ENCODE data around the gene POU2F1. TPM values are rescaled to one million over a fixed set of nuclear protein-coding genes. Genes with fewer than 3 reads are reported as not detected.
A peak's percentile ranks its signal among the peaks of the same experiment; 100 is the strongest.

POU2F1 gene
- total and polyA plus RNA-seq, 4 donors, result 1.1 to 28.6 (median 13.7) TPM

DNA sequence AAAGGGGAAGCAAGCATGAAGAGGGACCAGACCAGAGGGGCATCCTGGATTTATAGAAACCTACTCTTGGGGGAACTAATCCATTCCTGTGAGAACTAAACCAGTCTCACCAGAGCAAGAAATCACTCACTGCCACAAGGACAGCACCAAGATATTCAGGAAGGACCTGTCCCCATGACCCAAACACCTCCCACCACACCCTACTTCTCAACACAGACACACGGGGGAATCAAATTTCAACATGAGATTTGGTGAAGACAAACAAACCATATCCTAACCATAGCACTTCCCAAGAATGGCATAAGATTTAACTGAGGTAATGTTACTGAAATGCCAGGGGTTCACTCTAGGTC, 12.1 kb upstream of the POU2F1 start:
- no peak overlapping the region for H3K4me3 ChIP-seq (ENCODE audit: low read length in 2 of 2)
- no peaks in the 10 kb centered on the region for H3K36me3 ChIP-seq (ENCODE audit: control insufficient read depth in 1 of 2, insufficient read depth in 2 of 2, low read length in 1 of 2)
- no peaks in the 10 kb centered on the region for H3K4me1 ChIP-seq (ENCODE audit: control insufficient read depth in 1 of 2, insufficient read depth in 2 of 2, low read length in 2 of 2)
- DNase-seq (no peak), ATAC-seq (ENCODE audit: low FRiP score) (no peak)
- intact Hi-C loops (cut with DNase I), result no loop called here
- WGBS, 2 donors, result 80 to 85% methylated on average over 1 of the region's 1 CpG
- H3K9me3 ChIP-seq (ENCODE audit: control insufficient read depth, low read length), result peaks cover 2% of the 10 kb centered on the region
- H3K27me3 ChIP-seq (ENCODE audit: control insufficient read depth in 1 of 2, insufficient read depth in 2 of 2, low read length in 1 of 2), result no peaks in the 10 kb centered on the region
- H3K27ac ChIP-seq (ENCODE audit: low read depth in 1 of 2, low read length in 2 of 2), result no peak overlapping the region

DNA sequence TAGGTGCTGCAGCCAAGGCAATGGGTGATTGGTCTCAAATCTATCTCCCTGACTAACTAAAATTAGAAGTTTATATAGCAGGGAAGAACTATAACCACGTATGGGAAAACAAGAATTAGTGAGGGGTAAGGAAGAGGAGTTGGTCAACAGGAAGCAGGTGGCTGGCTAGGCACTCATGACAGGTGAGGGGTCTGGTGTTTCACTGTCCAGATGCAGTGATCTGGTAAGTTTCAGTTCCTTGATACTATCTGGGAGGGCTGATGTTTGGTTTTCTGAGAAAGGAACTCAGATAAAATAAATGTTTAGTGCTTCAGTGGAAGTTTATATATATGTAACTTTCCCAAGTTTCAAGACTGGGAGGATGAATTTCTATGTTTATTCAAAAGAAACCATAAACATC, 11.6 kb upstream of the POU2F1 start:
- H3K4me3 ChIP-seq (ENCODE audit: low read length in 2 of 2), result no peak overlapping the region

DNA sequence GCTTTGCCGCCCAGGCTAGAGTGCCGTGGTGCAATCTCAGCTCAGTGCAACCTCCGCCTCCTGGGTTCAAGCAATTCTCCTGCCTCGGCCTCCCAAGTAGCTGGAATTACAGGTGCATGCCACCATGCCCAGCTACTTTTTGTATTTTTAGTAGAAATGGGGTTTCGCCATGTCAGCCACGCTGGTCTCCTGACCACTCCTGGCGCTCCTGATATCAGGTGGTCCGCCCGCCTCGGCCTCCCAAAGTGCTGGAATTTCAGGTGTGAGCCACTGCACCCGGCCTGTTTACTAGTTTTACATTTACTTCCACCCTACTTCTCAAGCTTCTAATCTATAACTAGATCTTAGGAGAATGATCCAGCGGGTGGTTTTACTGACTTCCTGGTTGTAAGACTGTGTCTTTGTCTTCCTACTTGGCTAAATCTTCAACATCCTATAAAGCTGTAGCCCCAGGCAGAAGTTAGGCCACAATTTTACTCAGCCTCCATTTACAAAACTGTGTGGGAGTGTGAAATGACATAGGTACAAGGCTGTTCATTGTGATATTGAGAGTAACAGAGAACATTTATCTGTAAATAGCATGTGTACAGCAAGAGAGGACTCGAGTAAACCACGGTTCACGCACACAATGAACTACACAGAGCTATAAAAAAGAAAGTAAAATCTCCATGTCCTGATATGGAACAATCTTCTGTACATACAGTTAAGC, 9.6 kb upstream of the POU2F1 start:
- Histone ChIP-seq H3K27ac (ENCODE audit: low read depth in 1 of 2, low read length in 2 of 2) (no peak overlapping the region), H3K27me3 (ENCODE audit: control insufficient read depth in 1 of 2, insufficient read depth in 2 of 2, low read length in 1 of 2) (no peaks in the 10 kb centered on the region), H3K36me3 (ENCODE audit: control insufficient read depth in 1 of 2, insufficient read depth in 2 of 2, low read length in 1 of 2) (no peaks in the 10 kb centered on the region), H3K9me3 (ENCODE audit: control insufficient read depth, low read length) (no peaks in the 10 kb centered on the region), H3K4me3 (ENCODE audit: low read length in 2 of 2) (no peak overlapping the region), H3K4me1 (ENCODE audit: control insufficient read depth in 1 of 2, insufficient read depth in 2 of 2, low read length in 2 of 2) (no peaks in the 10 kb centered on the region)
- 94 to 95% methylated on average over 15 of the region's 15 CpGs for WGBS, 2 donors
- intact Hi-C loops (cut with DNase I), result no loop called here
- no peak for ATAC-seq (ENCODE audit: low FRiP score)
- no peak for DNase-seq

More for the DNA sequence above, 11.6 kb upstream of the POU2F1 start:
- no peak for ATAC-seq (ENCODE audit: low FRiP score)
- H3K27me3 ChIP-seq (ENCODE audit: control insufficient read depth in 1 of 2, insufficient read depth in 2 of 2, low read length in 1 of 2), result no peaks in the 10 kb centered on the region
- 89 to 93% methylated on average over 1 of the region's 1 CpG for WGBS, 2 donors
- H3K27ac ChIP-seq (ENCODE audit: low read depth in 1 of 2, low read length in 2 of 2), result no peak overlapping the region
- H3K36me3 ChIP-seq (ENCODE audit: control insufficient read depth in 1 of 2, insufficient read depth in 2 of 2, low read length in 1 of 2), result no peaks in the 10 kb centered on the region
- intact Hi-C loops (cut with DNase I), result no loop called here
- peaks cover 2% of the 10 kb centered on the region for H3K9me3 ChIP-seq (ENCODE audit: control insufficient read depth, low read length)
- DNase-seq, result no peak
- H3K4me1 ChIP-seq (ENCODE audit: control insufficient read depth in 1 of 2, insufficient read depth in 2 of 2, low read length in 2 of 2), result no peaks in the 10 kb centered on the region

DNA sequence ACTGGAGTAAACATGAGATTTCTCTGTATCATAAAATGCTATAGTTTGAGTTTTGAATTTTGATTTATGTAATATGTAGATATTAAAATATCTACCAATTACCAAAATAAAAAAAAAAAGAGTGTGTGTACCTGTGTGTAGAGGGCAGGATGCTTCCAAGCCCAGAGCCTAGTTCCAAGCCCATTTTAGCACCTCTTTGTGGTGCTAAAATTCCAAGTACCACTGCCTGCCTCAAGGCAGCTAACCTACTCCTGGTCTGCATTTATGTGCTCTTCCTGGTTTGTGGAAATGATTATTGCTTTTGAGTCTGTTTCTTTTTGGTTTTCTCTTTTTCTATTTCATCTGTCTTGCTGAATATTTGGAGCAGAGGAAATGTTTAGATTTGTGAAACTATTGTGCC, 8.7 kb upstream of the POU2F1 start:
- Histone ChIP-seq H3K27me3 (ENCODE audit: control insufficient read depth in 1 of 2, insufficient read depth in 2 of 2, low read length in 1 of 2) (no peaks in the 10 kb centered on the region), H3K27ac (ENCODE audit: low read depth in 1 of 2, low read length in 2 of 2) (no peak overlapping the region), H3K4me1 (ENCODE audit: control insufficient read depth in 1 of 2, insufficient read depth in 2 of 2, low read length in 2 of 2) (no peaks in the 10 kb centered on the region), H3K36me3 (ENCODE audit: control insufficient read depth in 1 of 2, insufficient read depth in 2 of 2, low read length in 1 of 2) (no peaks in the 10 kb centered on the region), H3K4me3 (ENCODE audit: low read length in 2 of 2) (no peak overlapping the region), H3K9me3 (ENCODE audit: control insufficient read depth, low read length) (no peaks in the 10 kb centered on the region)
- ATAC-seq (ENCODE audit: low FRiP score) (no peak), DNase-seq (no peak)
- intact Hi-C loops (cut with DNase I), result no loop called here

DNA sequence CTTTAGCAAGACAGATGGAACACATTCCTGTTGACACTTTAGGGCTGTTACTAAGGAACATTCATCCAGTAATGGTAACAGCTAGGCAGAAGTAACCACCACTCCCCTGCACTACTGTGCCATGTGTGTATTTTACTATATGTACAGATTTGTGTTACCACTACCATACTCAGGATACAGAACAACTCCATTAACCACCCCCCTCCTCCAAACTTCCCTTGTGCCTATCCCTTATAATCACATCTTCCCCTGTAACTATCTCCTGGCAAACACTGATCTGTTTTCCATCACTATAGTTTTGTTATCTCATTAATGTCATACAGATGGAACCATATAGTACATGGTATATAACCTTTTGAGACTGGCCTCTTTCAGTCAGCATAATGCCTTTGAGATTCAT, 3.9 kb upstream of the POU2F1 start:
- Histone ChIP-seq H3K27ac (ENCODE audit: low read depth in 1 of 2, low read length in 2 of 2) (no peak overlapping the region), H3K9me3 (ENCODE audit: control insufficient read depth, low read length) (no peaks in the 10 kb centered on the region), H3K27me3 (ENCODE audit: control insufficient read depth in 1 of 2, insufficient read depth in 2 of 2, low read length in 1 of 2) (no peaks in the 10 kb centered on the region), H3K4me1 (ENCODE audit: control insufficient read depth in 1 of 2, insufficient read depth in 2 of 2, low read length in 2 of 2) (no peaks in the 10 kb centered on the region), H3K4me3 (ENCODE audit: low read length in 2 of 2) (no peak overlapping the region), H3K36me3 (ENCODE audit: control insufficient read depth in 1 of 2, insufficient read depth in 2 of 2, low read length in 1 of 2) (no peaks in the 10 kb centered on the region)
- DNase-seq (no peak), ATAC-seq (ENCODE audit: low FRiP score) (no peak)
- intact Hi-C loops (cut with DNase I), result no loop called here

DNA sequence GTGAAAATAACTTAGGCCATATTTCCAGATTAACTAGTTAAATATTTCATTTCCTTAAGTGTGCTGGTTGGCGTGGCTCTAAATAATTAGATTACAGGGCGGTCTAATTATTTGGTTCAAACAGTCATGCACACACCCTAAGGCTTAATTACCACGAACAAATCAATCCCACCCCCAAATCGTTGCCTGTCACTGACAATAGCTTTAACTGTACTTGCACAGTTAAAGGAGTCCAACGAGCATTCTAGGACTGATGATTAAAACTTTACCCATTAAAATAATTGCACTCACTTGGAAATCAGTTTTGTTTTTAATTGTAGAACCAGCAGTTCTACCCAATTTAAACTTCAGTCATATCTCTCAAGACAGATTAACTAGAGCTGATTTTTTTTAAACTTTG, 1.5 kb upstream of the POU2F1 start:
- Histone ChIP-seq H3K4me1 (ENCODE audit: control insufficient read depth in 1 of 2, insufficient read depth in 2 of 2, low read length in 2 of 2) (no peaks in the 10 kb centered on the region), H3K27me3 (ENCODE audit: control insufficient read depth in 1 of 2, insufficient read depth in 2 of 2, low read length in 1 of 2) (no peaks in the 10 kb centered on the region), H3K9me3 (ENCODE audit: control insufficient read depth, low read length) (no peaks in the 10 kb centered on the region), H3K27ac (ENCODE audit: low read depth in 1 of 2, low read length in 2 of 2) (no peak overlapping the region), H3K36me3 (ENCODE audit: control insufficient read depth in 1 of 2, insufficient read depth in 2 of 2, low read length in 1 of 2) (no peaks in the 10 kb centered on the region), H3K4me3 (ENCODE audit: low read length in 2 of 2) (no peak overlapping the region)
- DNase-seq (no peak), ATAC-seq (ENCODE audit: low FRiP score) (no peak)
- intact Hi-C loops (cut with DNase I), result no loop called here
- WGBS, 2 donors, result 35 to 41% methylated on average over 5 of the region's 5 CpGs

DNA sequence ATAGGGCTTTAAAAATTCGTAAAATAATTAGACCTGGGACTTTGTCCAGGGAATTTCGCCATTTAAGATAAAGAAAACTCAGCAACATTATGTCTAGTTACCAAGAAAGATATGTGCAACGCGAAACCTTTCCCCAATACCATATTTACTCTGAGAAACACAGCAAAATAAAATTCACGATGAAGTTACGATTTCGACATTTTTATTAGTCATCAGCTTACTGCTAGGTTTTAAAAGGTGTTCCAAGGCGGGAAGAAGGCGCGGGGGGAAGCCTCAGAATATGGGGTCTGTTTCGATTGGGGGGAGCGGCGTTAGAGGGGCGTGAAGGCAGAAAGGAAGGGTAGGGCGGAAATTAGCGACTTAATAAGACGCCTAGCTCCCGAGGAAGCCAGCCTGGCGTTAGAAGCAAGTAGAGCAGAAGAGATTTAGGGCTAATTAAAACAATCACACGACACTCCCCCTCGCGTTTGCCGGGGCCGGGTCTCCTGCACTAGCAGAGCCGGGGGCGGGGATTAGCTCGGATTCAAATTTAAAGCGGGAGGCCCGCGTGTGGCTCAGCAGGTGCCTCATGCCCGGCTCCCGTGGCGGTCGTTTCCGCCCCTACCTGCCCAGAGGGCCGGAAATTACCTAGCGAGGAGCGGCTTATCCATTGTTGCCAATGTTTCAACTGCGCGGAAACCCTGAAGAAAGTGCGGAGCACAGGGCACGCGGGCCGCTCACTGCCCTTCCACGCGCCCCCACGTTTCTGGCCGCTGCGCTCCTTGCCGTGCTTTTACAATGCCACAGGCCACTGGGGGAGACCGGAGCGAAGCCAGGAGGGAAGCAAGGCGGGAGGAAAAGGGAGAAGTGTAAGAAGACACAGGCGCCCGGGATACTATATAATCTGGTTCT, 795 bp upstream of the POU2F1 start:
- H3K27me3 ChIP-seq (ENCODE audit: control insufficient read depth in 1 of 2, insufficient read depth in 2 of 2, low read length in 1 of 2), result no peaks in the 10 kb centered on the region
- no peaks in the 10 kb centered on the region for H3K36me3 ChIP-seq (ENCODE audit: control insufficient read depth in 1 of 2, insufficient read depth in 2 of 2, low read length in 1 of 2)
- intact Hi-C loops (cut with DNase I), result no loop called here
- 0% methylated on average over 55 of the region's 55 CpGs for WGBS, 2 donors
- DNase-seq, result peak; percentile 88 to 93
- peak overlapping the region; percentile 64 to 85 for H3K4me3 ChIP-seq (ENCODE audit: low read length in 2 of 2)
- H3K27ac ChIP-seq (ENCODE audit: low read depth in 1 of 2, low read length in 2 of 2), result no peak overlapping the region
- ATAC-seq (ENCODE audit: low FRiP score), result peak; percentile 73
- H3K9me3 ChIP-seq (ENCODE audit: control insufficient read depth, low read length), result no peaks in the 10 kb centered on the region
- H3K4me1 ChIP-seq (ENCODE audit: control insufficient read depth in 1 of 2, insufficient read depth in 2 of 2, low read length in 2 of 2), result no peaks in the 10 kb centered on the region

DNA sequence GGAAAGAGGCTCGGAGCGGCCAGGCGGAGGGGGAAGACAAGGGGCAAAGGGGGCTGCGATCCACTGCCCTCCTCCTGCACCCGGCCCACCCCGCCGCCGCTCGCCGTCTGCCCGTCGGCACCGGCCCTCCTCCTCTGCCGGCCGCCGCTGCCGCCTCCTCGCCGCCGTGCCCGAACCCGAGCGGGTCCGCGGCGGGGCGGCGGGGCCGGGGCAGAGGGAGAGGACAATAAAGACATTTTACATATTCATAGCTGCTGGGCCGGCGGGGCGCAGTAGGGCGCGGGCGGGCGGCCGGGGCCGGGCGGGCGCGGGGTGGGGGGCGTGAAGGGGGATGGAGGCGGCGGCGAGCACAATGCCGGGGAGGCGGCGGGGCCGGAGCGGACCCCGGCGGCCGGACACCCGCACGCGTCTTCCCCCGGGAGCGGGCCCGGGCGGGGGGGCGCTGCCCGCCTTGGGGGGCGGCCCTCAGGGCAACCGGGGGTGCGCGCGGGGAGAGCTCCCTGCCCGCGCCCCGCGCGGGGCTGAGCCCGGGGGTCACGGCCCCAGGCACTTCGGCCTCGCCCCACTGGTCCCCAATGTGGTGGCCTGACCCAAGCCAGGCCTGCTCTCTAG, 546 bp downstream of the POU2F1 start:
- intact Hi-C loops (cut with DNase I), result no loop called here
- peak overlapping the region; percentile 68 to 100 for H3K4me3 ChIP-seq (ENCODE audit: low read length in 2 of 2)
- ATAC-seq (ENCODE audit: low FRiP score) (peak; percentile 1), DNase-seq (peak in 1 of 2 donors; percentile 57)
- no peaks in the 10 kb centered on the region for H3K36me3 ChIP-seq (ENCODE audit: control insufficient read depth in 1 of 2, insufficient read depth in 2 of 2, low read length in 1 of 2)
- no peaks in the 10 kb centered on the region for H3K27me3 ChIP-seq (ENCODE audit: control insufficient read depth in 1 of 2, insufficient read depth in 2 of 2, low read length in 1 of 2)
- H3K4me1 ChIP-seq (ENCODE audit: control insufficient read depth in 1 of 2, insufficient read depth in 2 of 2, low read length in 2 of 2), result no peaks in the 10 kb centered on the region
- WGBS, 2 donors, result 1% methylated on average over 29 to 76 of the region's 76 CpGs
- peak overlapping the region; percentile 76 to 89 for H3K27ac ChIP-seq (ENCODE audit: low read depth in 1 of 2, low read length in 2 of 2)
- H3K9me3 ChIP-seq (ENCODE audit: control insufficient read depth, low read length), result no peaks in the 10 kb centered on the region

Data from aorta (tissue), 5 donors.